Epithelial cell of esophagus (primary cell): Measurements from ENCODE around the gene RHBDD2.
A peak's percentile ranks its signal among the peaks of the same experiment; 100 is the strongest.
"Not testable (repeated sequence)": the region's sequence is repeated elsewhere in the genome, so short reads cannot be mapped to it uniquely, and the experiment has no call there.

ENCODE experiments used
- DNase-seq: peaks from one replicate; pipeline ENCODE4 v3.0.0; 2010; ENCODE audit warnings: low read depth
- H3K4me3 ChIP-seq: 2 replicates; pipeline ENCODE4 v1.5.1; 2011; ENCODE audit warnings: mild to moderate bottlenecking, low read length, control low read depth
- CTCF ChIP-seq: IDR thresholded peaks from 2 replicates; pipeline ENCODE4 v1.5.1; 2011; ENCODE audit warnings: low read depth, mild to moderate bottlenecking, low read length, control low read depth, inconsistent platforms; ENCODE audit not compliant: insufficient read depth; ENCODE audit errors: missing control alignments

The RHBDD2 gene

GRCh38 chr7:75842836-75843446 is 35.9 kb upstream of the RHBDD2 start:
- no peak for TF ChIP-seq CTCF
- H3K4me3 ChIP-seq, result no peak overlapping the region
- peak; percentile 97 for DNase-seq

- H3K4me3 ChIP-seq, result no peak overlapping the region
- no peak for DNase-seq
- no peak for TF ChIP-seq CTCF
Observed at GRCh38 chr7:75843613-75844116, 35.2 kb upstream of the RHBDD2 start.

GRCh38 chr7:75844158-75844557 is 34.7 kb upstream of the RHBDD2 start:
- DNase-seq, result no peak
- no peak overlapping the region for H3K4me3 ChIP-seq
- no peak for TF ChIP-seq CTCF

GRCh38 chr7:75845132-75845531 is 33.7 kb upstream of the RHBDD2 start:
- DNase-seq, result peak; percentile 33

GRCh38 chr7:75847707-75848106 is 31.1 kb upstream of the RHBDD2 start:
- H3K4me3 ChIP-seq, result no peak overlapping the region
- DNase-seq, result no peak
- TF ChIP-seq CTCF, result no peak

More at GRCh38 chr7:75845132-75845531, 33.7 kb upstream of the RHBDD2 start:
- H3K4me3 ChIP-seq, result not testable (repeated sequence)

GRCh38 chr7:75849573-75849972 is 29.3 kb upstream of the RHBDD2 start:
- H3K4me3 ChIP-seq, result no peak overlapping the region
- TF ChIP-seq CTCF, result no peak
- DNase-seq, result peak; percentile 85

- TF ChIP-seq CTCF, result no peak
- H3K4me3 ChIP-seq, result no peak overlapping the region
- no peak for DNase-seq
Observed at GRCh38 chr7:75850235-75850634, 28.6 kb upstream of the RHBDD2 start.

GRCh38 chr7:75854233-75854632 is 24.6 kb upstream of the RHBDD2 start:
- H3K4me3 ChIP-seq, result no peak overlapping the region
- DNase-seq, result no peak
- no peak for TF ChIP-seq CTCF

GRCh38 chr7:75854813-75855345 is 24.0 kb upstream of the RHBDD2 start:
- DNase-seq, H3K4me3 ChIP-seq: not testable (repeated sequence)
